Heart right ventricle (tissue), 16 donors: ENCODE data around the gene DCLK1. TPM values are rescaled to one million over a fixed set of nuclear protein-coding genes. Genes with fewer than 3 reads are reported as not detected.

Source experiments
- ATAC-seq, 8 donors: fragments of 200-7000 bp; cut with Tn5 transposase; one replicate each; pipeline ENCODE4 v1.9.1; 2020; ENCODE audit warnings: mild to moderate bottlenecking in 8 of 8, moderate library complexity in 8 of 8, moderate number of reproducible peaks in 1 of 8
- DNase-seq, 2 donors: peaks; one replicate each; pipeline ENCODE4 v3.0.0-alpha.2; 2020
- H3K27ac ChIP-seq, 10 donors: fragments of 200-600 bp; sonication (generic) in 2 of 10; one replicate each; pipeline versions ENCODE4 v1.5.0 to v1.8.0; 2020 to 2022; ENCODE audit warnings: mild to moderate bottlenecking in 3 of 10
- H3K27me3 ChIP-seq, 7 donors: fragments of 200-600 bp; one replicate each; pipeline ENCODE4 v1.8.0; 2021 to 2022; ENCODE audit warnings: mild to moderate bottlenecking in 2 of 7
- H3K36me3 ChIP-seq, 9 donors: fragments of 200-600 bp; sonication (generic) in 1 of 9; one replicate each; pipeline versions ENCODE4 v1.5.0 to v1.8.0; 2020 to 2022; ENCODE audit warnings: mild to moderate bottlenecking in 2 of 9
- H3K4me1 ChIP-seq, 9 donors: fragments of 200-600 bp; sonication (generic) in 1 of 9; one replicate each; pipeline versions ENCODE4 v1.5.0 to v1.8.0; 2020 to 2022; ENCODE audit warnings: mild to moderate bottlenecking in 4 of 9
- H3K4me3 ChIP-seq, 10 donors: fragments of 200-600 bp; sonication (generic) in 2 of 10; one replicate each; pipeline versions ENCODE4 v1.5.0 to v1.8.0; 2020 to 2022; ENCODE audit warnings: mild to moderate bottlenecking in 7 of 10, moderate library complexity in 2 of 10
- H3K9me3 ChIP-seq, 11 donors: fragments of 200-600 bp in 10 of 11; sonication (generic) in 2 of 11; one replicate each; pipeline versions ENCODE4 v1.5.0 to v1.8.0; 2013 to 2022; ENCODE audit warnings: mild to moderate bottlenecking in 2 of 11, control low read depth in 1 of 11, moderate library complexity in 1 of 11
- CTCF ChIP-seq, 9 donors: fragments of 200-600 bp; sonication (generic) in 2 of 9; IDR thresholded peaks; one replicate each; pipeline versions ENCODE4 v1.5.0 to v1.8.0; 2021 to 2022; ENCODE audit warnings: antibody characterized with exemption in 9 of 9, mild to moderate bottlenecking in 5 of 9, moderate library complexity in 1 of 9
- WGBS, 2 donors: extraction: QIAGEN DNeasy Blood & Tissue Kit; methylation state at CpG; one replicate each; pipeline ENCODE4 v1.1.7; 2013; ENCODE audit warnings: inconsistent platforms in 1 of 2; 5-methylcytosine and 5-hydroxymethylcytosine counted together
- intact Hi-C, 10 donors: fragments of 100-400 bp; cut with DNase I; formaldehyde crosslinking; loops; one replicate each; pipeline versions ENCODE4 v1.11.1 to v1.14.2; 2022
- polyA plus RNA-seq, 2 donors: library from polyadenylated mRNA; stranded (reverse); fragments of 200-250 nt; gene quantifications; one replicate each; pipeline ENCODE4 v1.2.3, GENCODE V29; 2013
- total RNA-seq, 10 donors: library from RNA; stranded (reverse); fragmentation: NEBNext Ultra II Directional in 3 of 10; extraction: Animal tissue kit (Norgen Biotek cat#: 25700) in 3 of 10; gene quantifications; one replicate each; pipeline versions ENCODE4 v1.2.1 to v1.2.4, GENCODE V29; 2021 to 2023
- donor health status: Arrhythmogenic right ventricular cardiomyopathy.
- donor health status: ischemic (EF 13 %, LVEDD 7.1; RV severe dilation, severe dysfunction).
- donor health status: healthy with polysubstance abuse.
- donor health status: DM: no; HTN: yes; CAD: no.
- donor health status: DM: no; HTN: no; CAD: no.
- donor health status: ischemic (EF 25% LVEDD 6.9; RV normal size, moderate dysfunction).
- donor health status: ischemic (EF 25% LVEDD 5.7; RV mildly dilated, moderate dysfunction).
- donor health status: healthy.
- donor health status: DM: yes; HTN: yes; CAD: no.
- donor health status: Ischemic cardiomyopathy.
- donor health status: ischemic (EF 35%, LVEDD 5.7; RV mildly dilated, moderate dysfunction).
- donor health status: nonischemic (EF 11% LVEDD 7.7; RV severe dilation, severe dysfunction).
- donor health status: DM: yes; HTN: yes; CAD: no.
- donor health status: PGD.
- donor health status: ischemic (EF 29% LVEDD 5.4; RV normal size, mild dysfunction).
- donor health status: nonischemic (EF 23%, LVEDD 6.1; RV moderate dilation, normal function).

The DCLK1 gene
- total and polyA plus RNA-seq, 12 donors, result 3.4 to 16.9 (median 9.1) TPM

- ATAC-seq, result no peak
- intact Hi-C loops, result loop anchor here in 3 of 10 donors (5.0 to 10.0 kb wide), 3 partner anchors 68 to 76 kb away; no protein-coding TSS in a partner anchor
- Histone ChIP-seq H3K36me3 (no peaks in the 10 kb centered on the region), H3K4me3 (no peak overlapping the region), H3K27me3 (no peaks in the 10 kb centered on the region), H3K9me3 (no peaks in the 10 kb centered on the region), H3K27ac (no peak overlapping the region), H3K4me1 (peaks cover 0 to 33% (median 9%) of the 10 kb centered on the region in 9 donors)
- DNase-seq, result no peak
- TF ChIP-seq CTCF (IDR thresholded peaks at IDR 0.05), result no peak
- 76 to 89% methylated on average over 4 of the region's 4 CpGs for WGBS, 2 donors
Observed at GRCh38 chr13:35879111-35879510, 252.1 kb downstream of the DCLK1 start.

GRCh38 chr13:35876601-35877000, 254.6 kb downstream of the DCLK1 start:
- intact Hi-C loops, result loop anchor here in 3 of 10 donors (5.0 to 10.0 kb wide), 3 partner anchors 71 to 78 kb away; no protein-coding TSS in a partner anchor
- DNase-seq (no peak), ATAC-seq (no peak)
- Histone ChIP-seq H3K4me1 (peaks cover 0 to 39% (median 14%) of the 10 kb centered on the region in 9 donors), H3K27ac (no peak overlapping the region), H3K9me3 (no peaks in the 10 kb centered on the region), H3K27me3 (no peaks in the 10 kb centered on the region), H3K4me3 (no peak overlapping the region), H3K36me3 (no peaks in the 10 kb centered on the region)
- WGBS, 2 donors, result 92 to 98% methylated on average over 1 of the region's 1 CpG
- no peak for TF ChIP-seq CTCF (IDR thresholded peaks at IDR 0.05)

GRCh38 chr13:35874704-35875103, 256.5 kb downstream of the DCLK1 start:
- ATAC-seq (peak; percentile 72 to 93 (median 88)), DNase-seq (peak; percentile 60 to 63)
- H3K4me1 ChIP-seq, result peaks cover 0 to 31% (median 11%) of the 10 kb centered on the region in 9 donors
- TF ChIP-seq CTCF (IDR thresholded peaks at IDR 0.05), result no peak
- H3K36me3 ChIP-seq, result no peaks in the 10 kb centered on the region
- 32 to 35% methylated on average over 11 of the region's 11 CpGs for WGBS, 2 donors
- peak overlapping the region in 9 of 10 donors; percentile 8 to 76 (median 62) for H3K27ac ChIP-seq
- H3K9me3 ChIP-seq, result no peaks in the 10 kb centered on the region
- no peak overlapping the region for H3K4me3 ChIP-seq
- intact Hi-C loops, result loop anchor here in 3 of 10 donors (5.0 to 10.0 kb wide), 3 partner anchors 73 to 80 kb away; no protein-coding TSS in a partner anchor
- H3K27me3 ChIP-seq, result no peaks in the 10 kb centered on the region

- WGBS, 2 donors, result 46 to 66% methylated on average over 2 of the region's 2 CpGs
- intact Hi-C loops, result loop anchor here in 1 of 10 donors (10.0 kb wide), 1 partner anchor 82 kb away; no protein-coding TSS in a partner anchor
- H3K27ac ChIP-seq, result peak overlapping the region in 8 of 10 donors; percentile 3 to 69 (median 30)
- H3K36me3 ChIP-seq, result no peaks in the 10 kb centered on the region
- DNase-seq, result no peak
- TF ChIP-seq CTCF (IDR thresholded peaks at IDR 0.05), result no peak
- no peaks in the 10 kb centered on the region for H3K27me3 ChIP-seq
- no peak overlapping the region for H3K4me3 ChIP-seq
- no peaks in the 10 kb centered on the region for H3K9me3 ChIP-seq
- H3K4me1 ChIP-seq, result peaks cover 0 to 31% (median 11%) of the 10 kb centered on the region in 9 donors
- ATAC-seq, result peak in 4 of 8 donors; percentile 50 to 61 (median 56)
Observed at GRCh38 chr13:35872369-35872768, 258.8 kb downstream of the DCLK1 start.
